Measurements from ENCODE around the gene ROR1.
A peak's percentile ranks its signal among the peaks of the same experiment; 100 is the strongest.

Gene ROR1

DNA sequence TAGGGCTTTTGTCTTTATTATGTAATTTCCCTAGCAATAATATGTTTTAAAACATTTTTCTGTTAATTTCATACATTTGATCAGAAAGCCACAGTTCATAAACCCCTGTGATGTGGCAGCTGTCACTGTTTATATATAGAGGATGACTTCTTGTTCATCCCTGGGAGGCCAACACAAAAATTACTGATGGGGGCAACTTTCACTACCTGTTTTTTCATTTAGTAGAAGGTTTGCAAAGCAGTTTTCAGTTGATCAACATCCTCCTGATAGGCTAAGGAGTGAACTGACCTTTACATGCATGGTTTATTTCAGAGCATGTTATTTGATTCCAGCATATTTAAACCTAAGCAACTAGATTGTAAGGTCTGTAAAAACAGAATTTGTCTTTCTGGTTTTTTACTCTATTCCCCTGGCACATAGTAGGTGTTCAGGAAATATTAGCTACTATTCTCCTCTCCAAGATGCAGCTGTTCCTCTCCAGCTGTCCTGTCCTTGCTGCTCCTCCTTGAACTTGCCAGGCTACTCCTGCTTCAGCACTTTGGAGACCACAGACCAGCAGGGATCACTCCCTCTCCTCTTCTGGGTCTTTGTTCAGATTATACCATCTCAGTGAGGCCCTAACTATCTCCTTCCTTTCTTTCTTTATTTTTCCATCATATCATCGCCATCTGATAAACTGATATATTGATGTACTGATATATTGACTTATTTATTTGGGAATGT is 54.7 kb downstream of the ROR1 start:
- TF ChIP-seq EZH2phosphoT487 (IDR thresholded peaks at IDR 0.05; ENCODE audit: low read length) (no peak), EZH2 (optimal IDR thresholded peaks at IDR 0.05; ENCODE audit: low read depth, low read length) (no peak)
- TF ChIP-seq, protein P1, sequence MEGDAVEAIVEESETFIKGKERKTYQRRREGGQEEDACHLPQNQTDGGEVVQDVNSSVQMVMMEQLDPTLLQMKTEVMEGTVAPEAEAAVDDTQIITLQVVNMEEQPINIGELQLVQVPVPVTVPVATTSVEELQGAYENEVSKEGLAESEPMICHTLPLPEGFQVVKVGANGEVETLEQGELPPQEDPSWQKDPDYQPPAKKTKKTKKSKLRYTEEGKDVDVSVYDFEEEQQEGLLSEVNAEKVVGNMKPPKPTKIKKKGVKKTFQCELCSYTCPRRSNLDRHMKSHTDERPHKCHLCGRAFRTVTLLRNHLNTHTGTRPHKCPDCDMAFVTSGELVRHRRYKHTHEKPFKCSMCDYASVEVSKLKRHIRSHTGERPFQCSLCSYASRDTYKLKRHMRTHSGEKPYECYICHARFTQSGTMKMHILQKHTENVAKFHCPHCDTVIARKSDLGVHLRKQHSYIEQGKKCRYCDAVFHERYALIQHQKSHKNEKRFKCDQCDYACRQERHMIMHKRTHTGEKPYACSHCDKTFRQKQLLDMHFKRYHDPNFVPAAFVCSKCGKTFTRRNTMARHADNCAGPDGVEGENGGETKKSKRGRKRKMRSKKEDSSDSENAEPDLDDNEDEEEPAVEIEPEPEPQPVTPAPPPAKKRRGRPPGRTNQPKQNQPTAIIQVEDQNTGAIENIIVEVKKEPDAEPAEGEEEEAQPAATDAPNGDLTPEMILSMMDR (IDR thresholded peaks at IDR 0.05; ENCODE audit: low read length), result no peak
- Histone ChIP-seq H3K27me3 (replicated peaks; ENCODE audit: insufficient read depth, low read length) (no peaks in the 10 kb centered on the region), H3K4me3 (ENCODE audit: low read length) (no peak overlapping the region), H3K36me3 (replicated peaks; ENCODE audit: insufficient read depth, low read length) (no peaks in the 10 kb centered on the region), H3K9me3 (replicated peaks; ENCODE audit: insufficient read depth, low read length) (no peaks in the 10 kb centered on the region), H3K9ac (ENCODE audit: low read length) (no peak overlapping the region), H2AFZ (ENCODE audit: low read length) (no peak overlapping the region), H3K4me2 (ENCODE audit: low read depth, low read length) (no peak overlapping the region), H3K9me2 (replicated peaks; ENCODE audit: insufficient read depth, low read length) (no peaks in the 10 kb centered on the region), H3K27ac (ENCODE audit: low read length) (no peak overlapping the region), H3K79me2 (ENCODE audit: low read length) (no peaks in the 10 kb centered on the region), H3K4me1 (ENCODE audit: low read length) (peaks cover 4% of the 10 kb centered on the region), H4K20me1 (ENCODE audit: insufficient read depth, low read length) (no peaks in the 10 kb centered on the region), H3F3A (ENCODE audit: insufficient read depth, low read length) (no peaks in the 10 kb centered on the region)
- DNase-seq, result peak; percentile 23

DNA sequence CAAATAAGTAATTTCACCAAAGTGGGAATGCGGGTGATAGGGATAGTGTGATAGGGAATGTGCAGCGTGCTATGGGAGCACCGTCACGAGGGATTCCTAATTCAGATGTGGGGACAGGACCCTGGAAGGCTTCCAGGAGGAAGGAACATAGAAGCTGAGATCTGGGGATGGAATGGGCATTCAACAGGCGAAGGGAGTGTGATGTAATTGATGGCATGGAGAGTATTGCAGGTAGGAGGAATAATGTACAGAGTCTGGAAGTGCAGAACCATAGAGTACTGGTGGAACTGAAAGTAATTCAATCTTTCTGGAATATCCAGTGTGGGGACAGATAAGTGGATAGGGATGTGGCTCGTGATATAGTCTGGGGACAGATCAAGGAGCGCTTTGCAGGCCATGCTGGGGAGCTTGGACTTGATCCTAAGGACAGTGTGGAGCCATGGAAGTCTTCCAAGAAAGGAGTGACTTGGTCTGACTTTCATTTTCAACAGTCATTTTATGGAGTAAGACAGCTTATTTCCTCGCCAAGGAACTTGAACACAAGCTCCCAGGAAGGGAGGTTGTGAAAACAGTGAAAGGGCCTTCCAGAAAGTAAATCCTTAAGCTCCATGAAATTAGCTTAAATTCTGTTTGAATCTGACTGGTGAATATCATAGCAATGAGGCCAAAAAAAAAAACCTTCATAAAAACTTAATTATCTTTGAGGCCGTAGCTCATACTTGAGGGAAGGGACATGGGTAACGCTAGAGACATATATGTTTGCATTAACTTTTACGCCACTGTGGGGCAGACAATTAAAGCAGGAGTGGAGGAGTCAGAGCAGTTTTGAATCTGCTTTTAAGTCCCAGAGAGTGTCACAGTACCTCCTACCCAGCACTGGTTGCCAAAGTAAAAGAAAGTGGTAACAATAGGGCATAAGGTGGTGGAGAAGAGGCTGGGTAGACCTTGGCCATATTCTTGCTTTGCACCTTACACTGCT is 55.8 kb downstream of the ROR1 start:
- Histone ChIP-seq H3K36me3 (replicated peaks; ENCODE audit: insufficient read depth, low read length) (no peaks in the 10 kb centered on the region), H3K9me3 (replicated peaks; ENCODE audit: insufficient read depth, low read length) (no peaks in the 10 kb centered on the region), H3K4me1 (ENCODE audit: low read length) (peaks cover 4% of the 10 kb centered on the region), H3K9me2 (replicated peaks; ENCODE audit: insufficient read depth, low read length) (no peaks in the 10 kb centered on the region), H3F3A (ENCODE audit: insufficient read depth, low read length) (no peaks in the 10 kb centered on the region), H3K79me2 (ENCODE audit: low read length) (no peaks in the 10 kb centered on the region), H3K9ac (ENCODE audit: low read length) (no peak overlapping the region), H4K20me1 (ENCODE audit: insufficient read depth, low read length) (no peaks in the 10 kb centered on the region), H3K27ac (ENCODE audit: low read length) (no peak overlapping the region), H3K4me3 (ENCODE audit: low read length) (no peak overlapping the region), H3K4me2 (ENCODE audit: low read depth, low read length) (no peak overlapping the region), H2AFZ (ENCODE audit: low read length) (no peak overlapping the region), H3K27me3 (replicated peaks; ENCODE audit: insufficient read depth, low read length) (no peaks in the 10 kb centered on the region)
- DNase-seq, result no peak
- TF ChIP-seq EZH2 (optimal IDR thresholded peaks at IDR 0.05; ENCODE audit: low read depth, low read length) (no peak), EZH2phosphoT487 (IDR thresholded peaks at IDR 0.05; ENCODE audit: low read length) (no peak)
- TF ChIP-seq, protein P1 (IDR thresholded peaks at IDR 0.05; ENCODE audit: low read length), result no peak

DNA sequence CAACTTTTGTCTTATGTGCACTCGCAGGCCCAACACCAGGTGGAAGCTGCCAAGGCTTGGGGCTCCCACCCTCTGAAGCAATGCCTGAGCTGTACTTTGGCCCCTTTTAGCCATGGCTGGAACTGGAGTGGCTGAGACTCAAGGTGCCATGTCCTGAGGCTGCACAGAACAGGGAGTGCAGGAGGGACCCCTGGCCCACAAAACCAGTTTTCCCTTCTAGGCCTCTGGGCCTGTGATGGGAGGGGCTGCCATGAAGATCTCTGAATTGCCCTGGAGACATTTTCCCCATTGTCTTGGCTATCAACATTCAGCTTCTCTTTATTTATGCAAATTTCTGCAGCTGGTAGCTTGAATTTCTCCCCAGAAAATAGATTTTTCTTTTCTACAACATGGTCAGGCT is 57.6 kb downstream of the ROR1 start:
- Histone ChIP-seq H3K9ac (ENCODE audit: low read length) (no peak overlapping the region), H2AFZ (ENCODE audit: low read length) (no peak overlapping the region), H3K27me3 (replicated peaks; ENCODE audit: insufficient read depth, low read length) (no peaks in the 10 kb centered on the region), H3K4me3 (ENCODE audit: low read length) (no peak overlapping the region), H3K27ac (ENCODE audit: low read length) (no peak overlapping the region), H3K9me2 (replicated peaks; ENCODE audit: insufficient read depth, low read length) (no peaks in the 10 kb centered on the region), H4K20me1 (ENCODE audit: insufficient read depth, low read length) (no peaks in the 10 kb centered on the region), H3K4me1 (ENCODE audit: low read length) (peaks cover 4% of the 10 kb centered on the region), H3K4me2 (ENCODE audit: low read depth, low read length) (no peak overlapping the region), H3K9me3 (replicated peaks; ENCODE audit: insufficient read depth, low read length) (no peaks in the 10 kb centered on the region), H3K36me3 (replicated peaks; ENCODE audit: insufficient read depth, low read length) (no peaks in the 10 kb centered on the region), H3F3A (ENCODE audit: insufficient read depth, low read length) (no peaks in the 10 kb centered on the region), H3K79me2 (ENCODE audit: low read length) (no peaks in the 10 kb centered on the region)
- TF ChIP-seq EZH2 (optimal IDR thresholded peaks at IDR 0.05; ENCODE audit: low read depth, low read length), result no peak
- no peak for DNase-seq
